HG03139 (cell line): ENCODE results near the gene HPX.
A peak's percentile ranks its signal among the peaks of the same experiment; 100 is the strongest.

Source experiments
- ATAC-seq: cut with Tn5 transposase; IDR thresholded peaks from one replicate; pipeline ENCODE4 v1.9.1; 2021; ENCODE audit not compliant: unreplicated experiment

The HPX gene, protein sequence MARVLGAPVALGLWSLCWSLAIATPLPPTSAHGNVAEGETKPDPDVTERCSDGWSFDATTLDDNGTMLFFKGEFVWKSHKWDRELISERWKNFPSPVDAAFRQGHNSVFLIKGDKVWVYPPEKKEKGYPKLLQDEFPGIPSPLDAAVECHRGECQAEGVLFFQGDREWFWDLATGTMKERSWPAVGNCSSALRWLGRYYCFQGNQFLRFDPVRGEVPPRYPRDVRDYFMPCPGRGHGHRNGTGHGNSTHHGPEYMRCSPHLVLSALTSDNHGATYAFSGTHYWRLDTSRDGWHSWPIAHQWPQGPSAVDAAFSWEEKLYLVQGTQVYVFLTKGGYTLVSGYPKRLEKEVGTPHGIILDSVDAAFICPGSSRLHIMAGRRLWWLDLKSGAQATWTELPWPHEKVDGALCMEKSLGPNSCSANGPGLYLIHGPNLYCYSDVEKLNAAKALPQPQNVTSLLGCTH

DNA sequence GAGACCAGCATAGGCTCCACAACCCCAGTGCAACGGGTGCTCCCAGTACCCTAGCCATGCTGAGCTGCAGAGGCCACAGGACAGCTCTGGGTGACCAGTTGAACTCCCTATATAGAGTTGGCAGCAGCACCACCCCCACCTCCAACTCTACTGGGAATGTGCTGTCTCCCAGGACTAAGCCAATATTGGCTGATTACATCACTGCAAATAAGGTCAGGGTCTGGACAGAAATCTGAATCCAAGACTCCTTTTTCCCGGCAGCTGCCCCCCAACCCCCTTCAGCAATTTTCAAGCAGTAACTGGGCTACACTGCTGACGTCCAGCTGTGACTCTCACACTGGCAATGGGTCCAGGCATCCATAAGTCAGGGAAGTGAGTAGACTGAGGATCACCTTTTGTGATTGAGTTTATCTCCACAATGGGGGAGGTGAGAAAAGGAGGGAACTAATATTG lies at the start of gene HPX:
Gene HPX, minus strand, starts transcription at position 82 of the 453 bp plus-strand sequence. Its CDS starts 24 bp downstream, at position 58.
- no peak for ATAC-seq

DNA sequence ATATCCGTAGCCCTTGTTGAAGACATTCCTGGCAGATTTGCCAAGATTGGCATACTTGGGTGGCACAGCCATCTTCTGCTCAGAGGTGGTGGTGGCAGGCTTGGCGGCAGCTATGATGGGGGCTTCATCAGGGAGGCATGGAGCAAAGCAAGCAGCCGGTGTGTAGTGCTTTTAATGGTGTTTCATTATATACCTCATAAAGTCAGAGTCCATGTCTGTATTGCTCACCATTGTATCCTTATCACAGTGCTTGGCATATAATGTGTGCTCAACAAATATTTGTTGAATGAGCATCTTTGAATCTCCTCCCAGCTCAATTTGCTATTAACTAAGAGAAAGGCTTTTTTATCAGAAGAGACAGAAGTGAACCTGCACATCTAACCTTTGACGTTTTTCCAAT lies 48.5 kb upstream of the HPX start:
- ATAC-seq = no peak

DNA sequence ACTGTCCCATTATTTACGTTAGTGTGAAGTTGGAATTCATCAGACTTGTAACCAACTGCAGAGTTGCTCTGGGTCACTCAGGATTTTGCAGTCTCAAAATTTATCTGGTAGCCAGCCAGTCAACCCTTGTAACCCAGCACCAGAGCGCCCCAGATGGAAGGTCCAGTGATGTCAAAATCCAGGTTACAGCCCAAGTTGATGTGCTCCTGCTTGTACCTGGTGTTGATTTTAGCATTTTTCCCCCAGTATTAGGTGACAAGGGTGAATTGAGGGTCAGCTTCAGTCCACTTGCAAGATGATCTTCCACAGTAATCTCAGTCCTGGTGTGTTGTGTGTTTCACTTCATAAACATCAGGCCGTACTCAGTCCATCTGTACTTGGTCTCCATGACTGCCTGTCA lies 48.0 kb upstream of the HPX start:
- ATAC-seq = no peak

DNA sequence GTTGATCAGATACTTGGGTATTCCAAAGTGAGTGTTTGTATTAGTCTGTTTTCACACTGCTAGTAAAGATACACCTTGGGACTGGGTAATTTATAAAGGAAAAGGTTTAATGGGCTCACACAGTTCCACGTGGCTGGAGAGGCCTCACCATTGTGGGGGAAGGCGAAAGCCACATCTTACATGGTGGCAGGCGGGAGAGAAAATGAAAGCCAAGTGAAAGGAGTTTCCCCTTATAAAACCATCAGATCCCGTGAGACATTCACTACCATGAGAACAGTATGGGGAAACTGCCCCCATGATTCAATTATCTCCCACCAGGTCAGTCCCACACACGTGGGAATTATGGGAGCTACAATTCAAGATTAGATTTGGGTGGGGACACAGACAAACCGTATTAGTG lies 47.6 kb upstream of the HPX start:
- ATAC-seq = no peak

DNA sequence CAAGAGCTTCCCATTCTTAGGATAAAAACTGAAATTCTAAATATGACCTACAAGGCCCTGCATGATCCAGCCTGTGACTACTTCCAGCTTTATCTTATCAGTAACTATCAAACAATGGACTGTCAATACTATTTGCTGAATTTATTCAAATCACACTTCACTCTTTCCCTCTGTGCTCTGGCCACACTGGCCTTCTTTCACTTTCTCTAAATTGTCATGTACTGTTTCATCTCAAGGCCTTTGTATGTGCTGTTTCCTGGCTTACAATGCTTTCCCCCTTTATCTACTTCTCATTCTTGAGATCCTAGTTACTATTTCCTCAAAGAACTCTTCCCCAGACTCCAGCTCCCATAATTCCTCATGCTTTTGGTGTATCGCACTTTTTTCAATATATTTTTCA lies 46.2 kb upstream of the HPX start:
- no peak for ATAC-seq

DNA sequence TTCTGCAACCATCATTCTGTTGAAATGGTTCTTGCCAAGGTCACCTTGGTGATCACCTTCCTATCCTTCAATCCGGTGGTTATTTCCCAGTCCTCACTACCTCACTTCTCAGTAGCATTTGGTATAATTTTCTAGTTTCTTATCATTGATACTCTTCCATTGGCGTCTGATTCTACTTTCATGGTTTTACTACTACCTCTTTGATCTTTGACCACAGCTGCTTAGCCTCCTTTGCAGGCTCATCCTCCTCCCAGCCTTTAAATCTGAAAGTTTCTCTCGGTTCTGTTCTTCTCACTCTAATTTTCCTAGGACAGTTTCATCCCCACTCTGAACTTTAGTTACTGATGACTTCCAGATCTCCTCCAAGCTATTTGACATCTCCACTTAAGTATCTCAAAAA lies 45.5 kb upstream of the HPX start:
- ATAC-seq = no peak

DNA sequence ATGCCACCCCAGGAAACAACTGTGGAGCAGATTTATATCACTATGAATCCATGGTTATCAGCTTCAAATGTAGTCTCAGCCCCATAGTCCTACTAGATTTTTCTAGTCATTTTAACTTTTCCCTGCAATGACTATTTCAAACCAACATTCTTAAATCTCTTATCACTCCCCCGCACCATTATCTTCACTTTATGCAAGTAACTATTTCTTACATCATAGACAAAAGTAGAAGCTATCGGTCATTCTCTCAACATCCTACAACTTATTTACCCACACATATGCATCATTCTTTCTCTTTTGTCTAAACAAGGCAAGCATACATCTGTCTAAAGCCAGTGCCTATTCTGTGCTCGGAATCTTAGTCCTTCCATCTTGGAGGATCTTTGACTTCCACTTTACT lies 44.9 kb upstream of the HPX start:
- no peak for ATAC-seq

DNA sequence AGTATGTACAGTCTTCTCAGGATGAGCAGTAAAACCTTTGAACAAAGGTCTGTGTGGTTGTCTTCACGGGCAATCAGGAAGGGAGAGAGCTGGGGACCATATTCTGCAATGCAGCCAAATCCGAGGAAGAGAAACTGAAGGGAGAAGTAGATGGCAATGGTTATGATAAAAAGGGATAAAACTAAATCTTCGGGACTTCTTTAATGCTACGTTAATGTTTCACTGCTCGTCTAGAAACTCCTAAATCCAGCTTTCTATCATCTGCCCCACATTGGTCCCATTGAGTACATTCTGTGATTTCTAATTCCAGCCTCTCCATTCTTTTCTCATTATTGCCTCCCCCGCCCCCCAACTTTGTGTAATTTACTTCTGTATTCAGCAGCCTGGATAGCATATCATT lies 42.2 kb upstream of the HPX start:
- ATAC-seq = no peak

DNA sequence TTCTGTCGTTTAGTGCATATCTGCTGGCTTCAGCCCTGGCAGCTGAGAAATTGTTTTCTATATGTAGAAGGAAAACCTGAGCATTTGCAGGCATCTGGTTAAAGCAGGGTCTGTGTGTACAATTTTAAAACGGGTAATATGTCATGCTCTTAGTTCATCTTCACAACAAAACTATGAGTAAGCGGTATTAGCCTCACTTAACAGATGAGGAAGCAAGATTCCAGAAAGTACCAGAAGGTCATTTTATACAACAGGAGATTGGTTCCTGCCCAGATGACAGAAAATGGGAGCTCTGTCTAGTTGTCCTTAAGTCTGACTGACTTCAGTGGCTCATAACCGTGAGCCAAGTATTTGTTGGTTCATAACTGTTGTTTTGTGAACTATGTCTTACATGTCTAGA lies 41.7 kb upstream of the HPX start:
- no peak for ATAC-seq

DNA sequence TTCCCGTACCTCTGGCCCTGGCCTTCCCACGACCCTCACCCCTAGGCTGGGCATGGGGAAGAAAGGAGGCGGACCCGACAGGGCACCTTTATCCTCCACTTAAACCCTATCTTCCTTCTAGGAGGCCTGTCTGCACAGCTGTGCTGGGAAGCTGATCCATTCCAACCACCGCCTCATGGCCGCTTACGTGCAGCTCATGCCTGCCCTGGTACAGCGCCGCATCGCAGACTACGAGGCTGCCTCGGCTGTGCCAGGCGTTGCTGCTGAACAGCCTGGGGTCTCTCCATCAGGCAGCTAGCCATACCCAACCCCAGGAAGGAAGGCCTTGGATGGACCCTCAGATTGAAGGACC lies 41.1 kb upstream of the HPX start:
- ATAC-seq = peak; percentile 5

DNA sequence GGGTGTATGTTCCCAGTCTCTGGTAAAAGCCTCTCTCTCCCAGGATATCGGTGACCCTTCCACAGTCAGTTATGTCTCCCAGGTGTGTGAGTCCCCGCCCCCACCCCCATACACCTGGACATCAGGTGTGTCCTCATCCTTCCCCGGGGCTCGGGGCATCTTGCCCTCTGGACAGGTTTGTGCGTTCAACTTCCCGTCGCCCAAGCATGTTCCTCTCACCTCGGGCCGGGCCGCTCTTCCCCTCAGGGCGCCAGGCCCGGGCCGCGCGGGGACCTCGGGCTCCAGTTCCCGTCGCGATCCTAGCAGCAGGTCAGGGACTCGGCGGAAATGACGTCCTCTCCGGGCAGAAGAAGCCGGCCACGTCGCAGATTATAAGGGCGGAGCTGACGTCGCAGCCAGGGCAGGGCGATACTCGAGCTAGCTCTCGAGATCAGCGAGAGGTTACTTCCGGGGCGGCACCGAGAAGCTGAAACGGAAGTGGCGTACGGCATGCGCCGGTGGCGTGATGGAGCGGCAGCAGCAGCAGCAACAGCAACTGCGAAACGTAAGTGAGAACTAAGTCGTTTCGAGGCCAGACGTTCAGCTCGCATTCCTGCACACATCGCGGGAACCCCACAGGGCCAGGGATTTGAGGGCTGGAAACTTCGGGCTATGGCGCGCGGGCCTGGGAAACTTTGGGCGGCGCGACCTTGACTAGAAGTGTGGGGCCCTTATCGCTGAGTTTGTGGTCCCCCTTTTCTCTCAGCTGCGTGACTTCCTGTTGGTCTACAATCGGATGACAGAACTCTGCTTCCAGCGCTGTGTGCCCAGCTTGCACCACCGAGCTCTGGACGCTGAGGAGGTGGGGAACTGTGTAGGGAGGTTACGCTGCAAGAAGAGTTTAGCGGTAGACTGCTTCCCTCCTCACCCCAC lies 40.5 kb upstream of the HPX start, which contains the start of the genes ARFIP2 and TIMM10B:
Gene ARFIP2, minus strand, starts transcription at position 320 of the 912 bp plus-strand sequence. CDS start 910 bp downstream, outside the sequence.
Gene TIMM10B, plus strand, starts transcription at position 490 of the 912 bp plus-strand sequence. Its CDS starts 16 bp downstream, at position 506.
- ATAC-seq = peak; percentile 99

DNA sequence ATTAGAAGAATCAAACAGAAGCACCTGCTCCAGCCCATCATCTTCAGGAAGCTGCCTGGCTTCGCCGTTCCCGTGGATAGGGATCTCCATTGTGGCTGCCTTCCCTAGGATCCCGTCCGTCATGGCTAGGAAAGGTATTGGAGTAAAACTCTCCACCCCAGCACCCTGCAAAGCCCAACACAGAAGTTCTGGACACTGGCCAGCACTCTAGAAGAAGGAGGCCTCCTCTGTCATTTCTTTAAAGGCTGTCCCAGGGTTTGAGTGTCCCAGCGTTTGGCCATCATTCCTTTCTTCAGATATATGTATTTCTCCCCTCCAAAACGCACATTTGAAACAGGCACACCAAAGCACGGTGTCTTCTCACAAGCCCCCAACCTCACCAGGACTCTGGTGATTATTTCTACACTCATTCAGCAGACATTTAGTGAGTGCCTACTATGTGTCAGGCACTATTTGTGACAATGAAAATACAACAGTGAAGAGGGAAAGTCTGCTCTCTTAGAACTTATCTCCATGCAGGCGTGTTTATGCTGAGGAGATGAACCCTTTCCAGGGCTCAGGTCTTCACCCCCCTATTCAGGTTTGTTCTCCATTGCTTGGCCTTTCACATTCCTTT lies 39.6 kb upstream of the HPX start:
- no peak for ATAC-seq

DNA sequence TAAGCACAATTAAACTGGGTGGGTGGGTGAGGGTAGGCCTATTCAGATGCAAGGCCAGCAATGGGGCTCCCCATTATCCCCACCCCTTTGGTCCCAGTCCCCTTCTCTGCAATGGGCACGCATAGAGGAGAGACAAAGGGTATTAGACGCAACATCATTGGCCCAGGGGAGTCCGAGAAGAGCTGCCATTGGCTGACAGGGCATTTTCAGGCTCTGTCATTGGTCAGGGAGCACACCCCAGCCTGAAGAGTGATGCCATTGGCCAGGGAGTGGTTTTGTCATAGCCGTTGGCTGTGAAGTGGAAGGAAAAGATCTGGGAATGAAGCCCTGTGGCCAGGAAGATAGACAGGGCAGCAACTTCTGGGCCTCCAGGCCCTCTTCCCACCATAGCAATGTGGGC lies 35.8 kb upstream of the HPX start:
- ATAC-seq = no peak

DNA sequence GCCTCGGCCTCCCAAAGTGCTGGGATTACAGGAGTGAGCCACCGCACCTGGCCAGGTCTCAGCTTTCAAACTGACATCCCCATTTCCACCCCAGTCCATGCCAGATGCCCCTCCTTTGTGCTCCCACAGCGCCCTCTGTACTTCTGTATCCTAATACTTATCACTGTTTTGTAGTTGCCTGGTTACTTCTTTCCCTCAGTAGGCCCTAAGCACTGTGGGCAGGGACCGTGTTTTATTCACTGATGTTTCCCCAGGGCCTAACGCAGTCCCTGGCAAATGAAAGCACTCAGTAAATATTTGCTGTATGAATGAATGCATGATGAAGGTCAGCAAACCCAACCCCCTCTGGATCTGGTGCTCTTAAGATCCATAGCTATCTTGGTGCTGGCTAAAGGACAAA lies 35.1 kb upstream of the HPX start:
- ATAC-seq = no peak

DNA sequence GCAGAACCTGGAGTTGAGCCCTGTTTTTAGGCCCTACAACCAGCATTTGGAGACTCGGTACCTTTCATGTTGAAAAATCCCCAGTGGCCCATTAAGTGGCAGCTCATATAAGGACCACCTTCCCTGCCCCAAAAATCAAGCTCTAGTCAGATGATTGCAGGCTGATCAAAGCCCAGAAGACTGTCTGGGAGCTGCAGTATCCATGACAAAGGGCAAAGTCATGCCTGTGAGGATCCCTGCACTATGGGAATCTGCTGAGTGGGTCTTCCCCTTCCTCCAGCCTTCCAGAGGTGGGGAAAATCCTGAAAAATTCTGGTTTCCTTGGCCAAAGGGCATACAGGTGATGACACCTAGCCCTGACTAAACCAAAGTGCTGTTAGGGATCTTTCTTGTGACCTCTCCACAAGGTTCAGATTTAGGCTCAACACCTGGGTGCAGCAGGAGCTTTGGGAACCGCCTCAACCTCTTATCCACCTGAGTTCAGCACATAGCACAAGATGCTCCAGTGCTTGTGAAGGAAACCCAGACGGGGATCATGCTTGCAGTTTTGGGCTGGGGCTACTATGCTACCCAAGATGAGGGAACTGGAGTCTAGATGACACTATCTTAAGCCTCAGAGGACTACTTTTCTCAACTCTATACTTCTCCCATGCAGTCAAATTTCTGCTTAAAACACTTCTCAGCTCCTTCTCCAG lies 34.2 kb upstream of the HPX start:
- no peak for ATAC-seq

DNA sequence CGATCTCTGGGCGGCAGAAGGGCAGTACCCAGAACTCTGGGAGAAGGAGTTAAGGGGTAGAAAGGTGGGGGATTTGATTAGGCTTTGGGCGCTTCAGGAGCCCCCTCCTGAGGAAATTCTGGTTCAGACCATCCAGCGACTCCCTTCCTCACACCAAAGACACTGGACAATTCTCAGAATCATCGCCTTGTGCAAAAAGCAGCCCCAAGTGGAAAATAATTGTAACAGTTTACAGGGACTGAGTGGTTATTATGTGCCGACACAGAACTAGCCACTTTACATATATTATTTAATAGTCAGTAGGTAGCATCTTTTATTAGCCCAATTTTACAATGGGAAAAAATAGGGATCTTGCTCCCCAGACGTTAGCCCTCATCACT lies 33.6 kb upstream of the HPX start:
- no peak for ATAC-seq

DNA sequence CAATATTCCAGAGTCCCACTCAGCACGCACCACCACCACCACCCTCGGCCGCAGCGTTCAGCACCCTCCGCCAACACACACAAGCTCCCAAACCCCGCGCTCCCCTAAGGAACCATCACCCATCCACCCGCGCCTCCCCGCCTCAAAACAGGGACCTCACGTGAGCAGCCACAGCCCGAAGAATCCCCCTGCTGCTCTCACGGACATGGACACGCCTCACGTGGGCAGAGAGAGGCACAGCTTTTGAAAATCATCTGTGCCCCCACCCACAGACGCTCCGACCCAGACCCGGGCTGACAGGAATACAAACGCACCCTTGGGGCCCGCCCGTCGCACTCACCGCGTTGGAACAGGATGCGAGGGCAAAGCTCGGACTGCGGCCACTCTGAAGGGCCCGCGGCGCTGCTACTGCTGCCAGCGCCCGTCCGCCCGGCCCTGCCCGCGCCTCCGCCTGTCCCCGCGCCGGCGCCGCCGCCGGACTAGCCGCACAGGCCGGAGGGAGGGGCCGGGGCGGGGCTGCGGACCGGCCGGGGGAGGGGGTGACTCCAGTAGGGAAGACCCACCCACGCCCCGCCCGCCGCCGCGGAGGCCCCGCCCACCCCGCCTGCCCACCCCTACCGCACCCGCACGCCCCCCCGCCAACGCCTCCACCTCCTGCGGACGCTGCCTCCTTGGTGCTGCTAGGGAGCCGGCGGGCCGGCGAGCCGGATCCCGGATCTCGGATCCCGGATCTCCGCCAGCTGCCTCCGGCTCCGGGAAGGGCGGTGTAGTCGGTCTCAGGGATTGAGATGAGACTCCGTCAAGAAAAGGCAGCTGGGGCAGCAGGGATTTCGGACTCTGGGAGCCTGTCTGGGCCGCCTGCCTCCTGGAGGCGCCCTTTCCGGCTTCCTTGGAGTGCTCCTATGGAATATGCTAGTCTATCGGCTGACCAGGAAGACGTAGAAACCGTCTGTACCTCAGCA lies 32.9 kb upstream of the HPX start, which contains the start of gene TRIM3:
Gene TRIM3, minus strand, starts transcription at position 491 of the 962 bp plus-strand sequence. CDS start 8,246 bp downstream, outside the sequence.
- ATAC-seq = peak; percentile 52

DNA sequence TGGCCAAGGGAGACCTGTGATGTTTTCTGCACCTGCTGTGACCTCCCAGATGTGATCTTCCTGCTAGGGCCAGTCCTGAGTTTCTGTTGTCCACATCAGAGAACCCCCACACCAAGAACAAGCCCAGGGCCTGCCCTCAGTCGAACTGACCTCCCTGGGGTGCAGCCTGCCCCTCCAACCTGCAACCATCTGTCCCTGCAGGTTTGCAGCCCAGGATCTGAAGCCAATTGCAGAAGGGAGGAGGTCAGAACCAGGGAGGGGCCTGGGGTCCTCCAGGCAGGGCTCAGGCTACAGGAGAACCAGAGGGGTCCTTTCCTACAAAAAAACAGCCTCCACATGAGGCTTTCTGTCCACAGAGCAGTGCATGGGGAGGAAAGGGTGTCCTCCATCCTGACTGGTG lies 32.1 kb upstream of the HPX start:
- ATAC-seq = no peak

DNA sequence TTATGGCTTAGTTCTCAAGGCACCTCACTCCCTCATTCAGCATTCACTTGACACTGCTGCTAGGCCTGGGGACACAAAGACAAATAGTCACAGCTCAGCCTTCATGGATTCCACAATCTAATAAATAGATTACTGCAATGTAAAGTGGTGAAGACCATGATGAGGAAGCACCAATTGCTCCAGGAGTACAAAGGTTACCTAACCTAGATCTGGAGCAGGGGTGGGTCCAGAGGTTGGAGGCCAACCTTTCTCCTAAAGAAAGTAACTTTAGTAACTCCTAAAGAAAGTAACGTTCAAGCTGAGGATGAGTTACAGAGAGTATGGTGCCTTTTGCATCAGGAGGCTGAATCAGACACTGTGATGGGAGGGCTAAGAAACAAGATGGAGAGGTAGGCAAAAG lies 28.8 kb upstream of the HPX start:
- no peak for ATAC-seq
